H1 (cell line): ENCODE measurements around the gene CIROP. TPM values are rescaled to one million over a fixed set of nuclear protein-coding genes. Genes with fewer than 3 reads are reported as not detected.

Experiments
- CTCF ChIA-PET: fragments of 300-600 bp; sonication (Branson Sonifier 250); formaldehyde crosslinking; loops from one replicate; lab custom pipeline; 2021; ENCODE audit not compliant: partially characterized antibody; lab: Charles Lee
- POLR2A ChIA-PET: fragments of 300-600 bp; sonication (Branson Sonifier 250); formaldehyde crosslinking; loops from one replicate; lab custom pipeline; 2021; ENCODE audit warnings: inconsistent platforms; ENCODE audit not compliant: partially characterized antibody; lab: Charles Lee
- DNase-seq, 2 experiments: peaks; one replicate each; pipeline versions ENCODE4 v3.0.0 to v3.0.0-alpha.2; 2010 to 2022; ENCODE audit warnings: low spot score in 2 of 2, low read depth in 1 of 2, mixed read lengths in 1 of 2
- FAIRE-seq: peaks from 2 replicates; lab custom pipeline; 2011; peaks lifted over from hg19 to GRCh38; lab: Jason Lieb, UNC
- H2AFZ ChIP-seq: 2 replicates; pipeline ENCODE4 v1.8.1; 2012; ENCODE audit warnings: low read length, inconsistent platforms
- H2AK5ac ChIP-seq: 2 replicates; pipeline ENCODE4 v1.6.1; 2013; ENCODE audit warnings: low read depth, low read length
- H2BK120ac ChIP-seq: replicated peaks from 2 replicates; pipeline ENCODE3; 2013; ENCODE audit warnings: low read depth, low read length, inconsistent platforms
- H2BK12ac ChIP-seq: 2 replicates; pipeline ENCODE4 v1.6.1; 2013; ENCODE audit warnings: low read depth, low read length
- H2BK15ac ChIP-seq: 2 replicates; pipeline ENCODE4 v1.6.1; 2013; ENCODE audit warnings: low read length
- H2BK20ac ChIP-seq: 2 replicates; pipeline ENCODE4 v1.6.1; 2013; ENCODE audit warnings: low read length
- H2BK5ac ChIP-seq: 2 replicates; pipeline ENCODE4 v1.6.1; 2013; ENCODE audit warnings: low read depth, low read length
- H3K14ac ChIP-seq: 2 replicates; pipeline ENCODE4 v1.6.1; 2013; ENCODE audit warnings: inconsistent platforms; ENCODE audit not compliant: insufficient read length
- H3K18ac ChIP-seq: 2 replicates; pipeline ENCODE4 v1.6.1; 2013; ENCODE audit warnings: low read length; ENCODE audit errors: extremely low read depth
- H3K23ac ChIP-seq: 2 replicates; pipeline ENCODE4 v1.6.1; 2013; ENCODE audit warnings: inconsistent platforms; ENCODE audit not compliant: insufficient read length
- H3K23me2 ChIP-seq: 2 replicates; pipeline ENCODE4 v1.6.1; 2013; ENCODE audit warnings: low read depth, low read length
- H3K27ac ChIP-seq: 2 replicates; pipeline ENCODE4 v1.6.1; 2011; ENCODE audit warnings: low read depth, low read length, inconsistent platforms
- H3K27me3 ChIP-seq, 4 experiments: replicated peaks in 1 of 4; 1 replicate in 1 of 4; 2 replicates in 3 of 4; pipeline versions ENCODE4 v1.6.1 to v1.8.1; 2011 to 2013; ENCODE audit warnings: low read length in 3 of 4, mild to moderate bottlenecking in 3 of 4, inconsistent platforms in 2 of 4, mixed read lengths in 2 of 4, moderate library complexity in 1 of 4; ENCODE audit not compliant: control insufficient read depth in 3 of 4, insufficient read depth in 3 of 4; ENCODE audit errors: extremely low read depth in 1 of 4
- H3K36me3 ChIP-seq, 4 experiments: 2 replicates each; pipeline versions ENCODE4 v1.6.1 to v1.8.1; 2011 to 2013; ENCODE audit warnings: mild to moderate bottlenecking in 4 of 4, low read length in 3 of 4, moderate library complexity in 2 of 4, control low read depth in 1 of 4, inconsistent platforms in 1 of 4; ENCODE audit not compliant: insufficient read depth in 4 of 4, control insufficient read depth in 2 of 4
- H3K4ac ChIP-seq: replicated peaks from 2 replicates; pipeline ENCODE3; 2013; ENCODE audit warnings: low read length, low read depth, mixed read lengths, inconsistent platforms; ENCODE audit not compliant: insufficient read length
- H3K4me1 ChIP-seq, 4 experiments: replicated peaks in 1 of 4; 1 replicate in 1 of 4; 2 replicates in 3 of 4; pipeline versions ENCODE4 v1.6.1 to v1.8.1; 2011 to 2013; ENCODE audit warnings: low read length in 3 of 4, inconsistent platforms in 2 of 4, mixed read lengths in 1 of 4; ENCODE audit not compliant: insufficient read depth in 4 of 4, control insufficient read depth in 3 of 4
- H3K4me2 ChIP-seq, 2 experiments: 2 replicates each; pipeline versions ENCODE4 v1.6.1 to v1.8.1; 2011 to 2013; ENCODE audit warnings: low read depth in 2 of 2, low read length in 2 of 2, control low read depth in 1 of 2, inconsistent platforms in 1 of 2, mild to moderate bottlenecking in 1 of 2; ENCODE audit not compliant: insufficient read depth in 1 of 2
- H3K4me3 ChIP-seq, 4 experiments: fragments of 200-600, 300-600 bp in 1 of 4; sonication (generic), shearing (Covaris generic), sonication (Bioruptor Twin) in 1 of 4; 2 replicates each; pipeline versions ENCODE4 v1.5.1 to v1.8.1; 2011 to 2016; ENCODE audit warnings: low read length in 4 of 4, low read depth in 3 of 4, control low read depth in 2 of 4, inconsistent platforms in 2 of 4, mild to moderate bottlenecking in 2 of 4, mixed read lengths in 1 of 4, moderate library complexity in 1 of 4; ENCODE audit not compliant: insufficient read depth in 2 of 4; ENCODE audit errors: extremely low read depth in 1 of 4
- H3K56ac ChIP-seq: replicated peaks from 2 replicates; pipeline ENCODE3; 2013; ENCODE audit warnings: low read depth, mild to moderate bottlenecking, mixed read lengths, low read length, inconsistent platforms; ENCODE audit not compliant: insufficient read length
- H3K79me1 ChIP-seq: 2 replicates; pipeline ENCODE4 v1.6.1; 2013; ENCODE audit warnings: low read depth, low read length, control low read depth
- H3K79me2 ChIP-seq, 2 experiments: 2 replicates each; pipeline versions ENCODE4 v1.6.1 to v1.8.1; 2012 to 2013; ENCODE audit warnings: low read length in 2 of 2, mild to moderate bottlenecking in 2 of 2, inconsistent platforms in 1 of 2; ENCODE audit not compliant: insufficient read depth in 2 of 2, control insufficient read depth in 1 of 2
- H3K9ac ChIP-seq, 4 experiments: replicated peaks in 1 of 4; 1 replicate in 1 of 4; 2 replicates in 3 of 4; pipeline versions ENCODE4 v1.6.1 to v1.8.1; 2011 to 2013; ENCODE audit warnings: low read depth in 3 of 4, low read length in 3 of 4, control low read depth in 2 of 4, mild to moderate bottlenecking in 2 of 4, moderate library complexity in 2 of 4, inconsistent platforms in 1 of 4; ENCODE audit errors: extremely low read depth in 1 of 4
- H3K9me3 ChIP-seq, 2 experiments: 2 replicates each; pipeline versions ENCODE4 v1.6.1 to v1.8.1; 2012 to 2013; ENCODE audit warnings: mild to moderate bottlenecking in 2 of 2, moderate library complexity in 2 of 2, control low read depth in 1 of 2, inconsistent platforms in 1 of 2, low read depth in 1 of 2, low read length in 1 of 2, mixed read lengths in 1 of 2; ENCODE audit not compliant: insufficient read depth in 2 of 2
- H4K20me1 ChIP-seq, 2 experiments: replicated peaks in 1 of 2; 2 replicates each; pipeline versions ENCODE3 to v1.8.1; 2011 to 2013; ENCODE audit warnings: inconsistent platforms in 2 of 2, low read length in 2 of 2, mild to moderate bottlenecking in 1 of 2; ENCODE audit not compliant: insufficient read depth in 2 of 2, control insufficient read depth in 1 of 2
- H4K5ac ChIP-seq: 2 replicates; pipeline ENCODE4 v1.6.1; 2013; ENCODE audit warnings: low read length, low read depth, mixed read lengths, inconsistent platforms; ENCODE audit not compliant: insufficient read length
- H4K8ac ChIP-seq: 2 replicates; pipeline ENCODE4 v1.8.0; 2013; ENCODE audit warnings: mild to moderate bottlenecking, moderate library complexity, low read length, inconsistent platforms; ENCODE audit not compliant: insufficient read depth; ENCODE audit errors: extremely low read depth
- H4K91ac ChIP-seq: replicated peaks from 2 replicates; pipeline ENCODE3; 2013; ENCODE audit warnings: low read length, mixed read lengths, inconsistent platforms; ENCODE audit not compliant: insufficient read length
- BRCA1 ChIP-seq: IDR thresholded peaks from 2 replicates; pipeline ENCODE4 v1.6.1; 2012; ENCODE audit warnings: low read depth, low read length, improper control_type of control experiment
- CREB1 ChIP-seq: IDR thresholded peaks from 2 replicates; pipeline ENCODE4 v1.6.1; 2012; ENCODE audit warnings: inconsistent platforms
- CTCF ChIP-seq, 3 experiments: IDR thresholded peaks; 1 replicate in 2 of 3; 2 replicates in 1 of 3; pipeline versions ENCODE4 v1.5.1 to v1.6.1; 2011; ENCODE audit warnings: low read length in 3 of 3, mild to moderate bottlenecking in 3 of 3, inconsistent platforms in 2 of 3, low read depth in 1 of 3, moderate library complexity in 1 of 3; ENCODE audit not compliant: insufficient read depth in 1 of 3; ENCODE audit errors: control extremely low read depth in 1 of 3
- JUND ChIP-seq: IDR thresholded peaks from 2 replicates; pipeline ENCODE4 v1.6.1; 2011; ENCODE audit warnings: mild to moderate bottlenecking, improper control_type of control experiment, low read length
- MAFK ChIP-seq: IDR thresholded peaks from 2 replicates; pipeline ENCODE4 v1.6.1; 2012; ENCODE audit warnings: low read depth, mild to moderate bottlenecking, improper control_type of control experiment, low read length
- RBBP5 ChIP-seq: IDR thresholded peaks from 2 replicates; pipeline ENCODE4 v1.7.1; 2012; ENCODE audit warnings: low read depth, mild to moderate bottlenecking, inconsistent platforms, low read length, moderate library complexity, borderline replicate concordance
- RFX5 ChIP-seq: IDR thresholded peaks from 2 replicates; pipeline ENCODE4 v1.6.1; 2011; ENCODE audit warnings: low read depth, low read length, improper control_type of control experiment, borderline replicate concordance
- SP2 ChIP-seq: IDR thresholded peaks from 2 replicates; pipeline ENCODE4 v1.6.1; 2012; ENCODE audit warnings: mild to moderate bottlenecking, low read length, inconsistent platforms
- SRF ChIP-seq: IDR thresholded peaks from 2 replicates; pipeline ENCODE4 v1.6.1; 2011; ENCODE audit warnings: mild to moderate bottlenecking, low read depth, low read length, moderate library complexity
- TBP ChIP-seq: IDR thresholded peaks from 2 replicates; pipeline ENCODE4 v1.6.1; 2011; ENCODE audit warnings: low read depth, low read length, improper control_type of control experiment
- TEAD4 ChIP-seq: IDR thresholded peaks from 2 replicates; pipeline ENCODE4 v1.6.1; 2012; ENCODE audit warnings: low read depth, low read length, inconsistent platforms, mixed read lengths
- WGBS, 2 experiments: shearing (Covaris generic) in 1 of 2; methylation state at CpG; one replicate each; pipeline versions ENCODE4 v1.1.6 to v1.1.7; 2013 to 2015; ENCODE audit warnings: low lambda C conversion rate in 2 of 2, mixed read lengths in 2 of 2, inconsistent platforms in 1 of 2, low coverage in 1 of 2, missing lambda C conversion rate in 1 of 2; ENCODE audit not compliant: insufficient replicate concordance in 2 of 2, insufficient coverage in 1 of 2, insufficient read length in 1 of 2; ENCODE audit errors: extremely low coverage in 1 of 2, missing lambda C conversion rate in 1 of 2; 5-methylcytosine and 5-hydroxymethylcytosine counted together
- polyA plus RNA-seq, 7 experiments: library from polyadenylated mRNA; depleted of rRNA in 3 of 7; stranded (reverse) in 5 of 7; unstranded in 2 of 7; fragments of >200 nt in 5 of 7; fragments of 200-250 nt in 2 of 7; gene quantifications; 1 replicate in 5 of 7; 2 replicates in 1 of 7; 4 replicates in 1 of 7; pipeline versions ENCODE4 v1.2.1 to v1.2.3, GENCODE V29; 2011 to 2013; ENCODE audit warnings: missing spikeins in 2 of 7, mixed read lengths in 2 of 7
- total RNA-seq: library from RNA; stranded (reverse); fragmentation: NEBNext Ultra II Directional; extraction: Animal tissue kit (Norgen Biotek cat#: 25700); gene quantifications from 2 replicates; pipeline ENCODE4 v1.2.1, GENCODE V29; 2021

Gene CIROP
- total and polyA plus RNA-seq, 2 of the 8 experiments (the other 6 are each of a cell fraction or from before 2014, with no cell fraction given): 0.06 TPM; not detected in 1

- no peak for FAIRE-seq
Measured at GRCh38 chr14:23139874-23140273, 35.1 kb upstream of the CIROP start.

More at GRCh38 chr14:23139874-23140273, 35.1 kb upstream of the CIROP start:
- Histone ChIP-seq H3K14ac (no peak overlapping the region), H2BK20ac (no peak overlapping the region), H3K9ac (no peak overlapping the region), H3K9me3 (no peaks in the 10 kb centered on the region), H2BK120ac (no peak overlapping the region), H2BK15ac (no peak overlapping the region), H3K79me1 (no peaks in the 10 kb centered on the region), H3K36me3 (peaks cover 10 to 55% (median 35%) of the 10 kb centered on the region in 4 experiments; a peak in 6 of 8 replicates), H3K4me1 (no peaks in the 10 kb centered on the region), H4K5ac (no peak overlapping the region), H3K23me2 (no peaks in the 10 kb centered on the region; the same call in 1 of the 2 replicates), H3K18ac (no peak overlapping the region), H3K27me3 (no peaks in the 10 kb centered on the region), H3K4me2 (no peak overlapping the region), H3K4me3 (no peak overlapping the region), H3K27ac (no peak overlapping the region), H3K56ac (no peak overlapping the region), H3K4ac (no peak overlapping the region), H4K20me1 (peaks cover 2 to 5% of the 10 kb centered on the region in 2 experiments), H2BK12ac (no peak overlapping the region), H2AFZ (no peak overlapping the region), H4K91ac (no peak overlapping the region), H4K8ac (no peak overlapping the region), H3K79me2 (no peaks in the 10 kb centered on the region), H2BK5ac (no peak overlapping the region), H2AK5ac (no peak overlapping the region), H3K23ac (no peak overlapping the region)
- POLR2A ChIA-PET: interaction anchor here (0.6 to 1.4 kb wide), 5 partner anchors 10 to 187 kb away, joined by 3 to 6 read pairs (median 3); no protein-coding TSS in a partner anchor
- TF ChIP-seq TBP (no peak), TEAD4 (no peak), MAFK (no peak), RFX5 (no peak), CREB1 (no peak), RBBP5 (no peak), CTCF (IDR thresholded peaks at IDR 0.05; ENCODE audit: control extremely low read depth in 1 of 3, insufficient read depth in 1 of 3, low read depth in 1 of 3, low read length in 3 of 3) (no peak), SP2 (no peak), JUND (no peak), SRF (no peak), BRCA1 (no peak)
- CTCF ChIA-PET: interaction anchor here (0.9 to 3.9 kb wide), 5 partner anchors 19 to 51 kb away, joined by 3 to 21 read pairs (median 6); no protein-coding TSS in a partner anchor
- DNase-seq: no peak
- WGBS, 2 experiments: 93% methylated on average over 2 of the region's 2 CpGs; no CpG with 5 or more reads in 1 of the 2 experiments
